NT2/D1 (cell line): ENCODE measurements around the gene PDPN.

Source experiments
- SUZ12 ChIP-seq: IDR thresholded peaks from 2 replicates; pipeline ENCODE4 v1.6.1; 2011; ENCODE audit not compliant: insufficient read length, insufficient read depth; ENCODE audit errors: extremely low read depth
- YY1 ChIP-seq: IDR thresholded peaks from 2 replicates; pipeline ENCODE4 v1.6.1; 2011; ENCODE audit not compliant: insufficient read length, insufficient read depth

DNA sequence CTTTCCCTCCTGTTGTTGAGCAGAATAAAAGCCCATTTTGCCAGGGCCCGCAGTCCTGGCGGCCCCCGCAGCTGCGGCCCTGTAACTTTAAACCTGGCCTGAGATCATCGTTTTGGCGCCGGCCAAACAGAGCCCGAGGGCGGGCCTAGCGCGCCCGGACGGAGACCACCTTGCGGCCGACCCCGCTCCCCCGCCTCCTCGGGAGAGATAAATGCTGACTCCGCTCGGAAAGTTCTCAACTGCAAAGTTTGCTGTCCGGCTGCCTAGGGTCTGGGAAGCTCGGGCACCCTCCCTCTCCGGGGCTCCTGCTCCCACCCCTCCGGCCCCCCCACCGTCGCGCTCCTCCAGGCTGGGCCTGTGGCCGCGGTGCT lies at the start of gene PDPN:
- TF ChIP-seq YY1 (no peak), SUZ12 (no peak)
